HepG2 (cell line): ENCODE results near the gene DGCR8. TPM values are rescaled to one million over a fixed set of nuclear protein-coding genes. Genes with fewer than 3 reads are reported as not detected.

Experiments
- CENPT ChIP-seq: sonication (generic); formaldehyde crosslinking; IDR thresholded peaks from 2 replicates; pipeline ENCODE4 v1.8.0; 2022; ENCODE audit warnings: low read depth, mild to moderate bottlenecking, moderate library complexity, missing genetic modification reagents
- GABPB1 ChIP-seq: IDR thresholded peaks from 2 replicates; pipeline ENCODE4 v1.6.1; 2016; ENCODE audit warnings: mild to moderate bottlenecking, missing genetic modification reagents, moderate library complexity, missing compliant biosample characterization
- HNF4A ChIP-seq: sonication (generic); formaldehyde crosslinking; IDR thresholded peaks from 2 replicates; pipeline ENCODE4 v1.4.0; 2020; ENCODE audit warnings: missing genetic modification reagents
- IKZF4 ChIP-seq: sonication (generic); formaldehyde crosslinking; IDR thresholded peaks from 2 replicates; pipeline ENCODE4 v1.5.1; 2020; ENCODE audit warnings: borderline replicate concordance, mild to moderate bottlenecking, low read depth, missing genetic modification reagents; ENCODE audit errors: not compliant biosample characterization
- KMT2B ChIP-seq: IDR thresholded peaks from 2 replicates; pipeline ENCODE4 v1.6.1; 2016; ENCODE audit warnings: missing genetic modification reagents, missing compliant biosample characterization
- MED13 ChIP-seq: sonication (generic); formaldehyde crosslinking; IDR thresholded peaks from 2 replicates; pipeline ENCODE4 v1.5.0; 2020; ENCODE audit warnings: missing genetic modification reagents
- MIXL1 ChIP-seq: IDR thresholded peaks from 2 replicates; pipeline ENCODE4 v1.6.1; 2016
- MXD3 ChIP-seq: IDR thresholded peaks from 2 replicates; pipeline ENCODE4 v1.6.1; 2016; ENCODE audit warnings: mild to moderate bottlenecking, missing biosample characterization, missing genetic modification reagents
- NFE2 ChIP-seq: sonication (generic); formaldehyde crosslinking; IDR thresholded peaks from 2 replicates; pipeline ENCODE4 v1.4.0; 2020; ENCODE audit warnings: missing genetic modification reagents
- ZNF251 ChIP-seq: sonication (generic); formaldehyde crosslinking; IDR thresholded peaks from 2 replicates; pipeline ENCODE4 v1.9.0; 2021; ENCODE audit warnings: mild to moderate bottlenecking, missing genetic modification reagents
- ZNF276 ChIP-seq: sonication (generic); formaldehyde crosslinking; IDR thresholded peaks from 2 replicates; pipeline ENCODE4 v1.4.0; 2020; ENCODE audit warnings: mild to moderate bottlenecking, low read depth, missing genetic modification reagents
- ZNF343 ChIP-seq: sonication (generic); formaldehyde crosslinking; IDR thresholded peaks from 2 replicates; pipeline ENCODE4 v1.4.0; 2020; ENCODE audit warnings: mild to moderate bottlenecking, missing genetic modification reagents
- ZNF598 ChIP-seq: sonication (generic); formaldehyde crosslinking; IDR thresholded peaks from 2 replicates; pipeline ENCODE4 v1.5.1; 2020; ENCODE audit warnings: mild to moderate bottlenecking, missing genetic modification reagents, borderline replicate concordance
- ZNF660 ChIP-seq: sonication (generic); formaldehyde crosslinking; IDR thresholded peaks from 2 replicates; pipeline ENCODE4 v1.5.1; 2020; ENCODE audit warnings: mild to moderate bottlenecking, low read depth, missing genetic modification reagents, borderline replicate concordance
- polyA plus RNA-seq, 8 experiments: library from polyadenylated mRNA; depleted of rRNA in 3 of 8; stranded (reverse) in 7 of 8; unstranded in 1 of 8; fragments of >200 nt; fragmentation: Illumina TruSeq in 4 of 8; extraction: Trizol in 4 of 8; gene quantifications; 2 replicates each; pipeline versions ENCODE4 v1.2.1 to v1.2.3, GENCODE V29; 2011 to 2016; ENCODE audit warnings: low read depth in 4 of 8, missing spikeins in 1 of 8, mixed read lengths in 1 of 8; ENCODE audit not compliant: insufficient read depth in 1 of 8
- total RNA-seq, 5 experiments: library from RNA; depleted of rRNA; stranded (reverse); fragments of >200 nt; fragmentation: Illumina TruSeq; extraction: Trizol; gene quantifications; 2 replicates each; pipeline ENCODE4 v1.2.3, GENCODE V29; 2016; ENCODE audit warnings: low read depth in 1 of 5
- TF ChIP-seq, protein P1 (sequence below): sonication (generic); formaldehyde crosslinking; IDR thresholded peaks from 2 replicates; pipeline ENCODE4 v1.4.0; 2020; ENCODE audit warnings: mild to moderate bottlenecking, missing genetic modification reagents
- TF ChIP-seq, protein P2 (sequence below): sonication (generic); formaldehyde crosslinking; IDR thresholded peaks from 2 replicates; pipeline ENCODE4 v1.4.0; 2020; ENCODE audit warnings: missing genetic modification reagents
- TF ChIP-seq, protein P3 (sequence below): sonication (generic); formaldehyde crosslinking; conservative IDR thresholded peaks from 2 replicates; pipeline ENCODE4 v1.4.0; 2020; ENCODE audit warnings: missing genetic modification reagents
- TF ChIP-seq, protein P4 (sequence below): sonication (generic); formaldehyde crosslinking; IDR thresholded peaks from 2 replicates; pipeline ENCODE4 v1.5.0; 2020; ENCODE audit warnings: missing genetic modification reagents

The DGCR8 gene
- total and polyA plus RNA-seq, 2 of the 13 experiments (the other 11 are each of a cell fraction or from before 2014, with no cell fraction given), result 10.2 to 23.2 TPM

DNA sequence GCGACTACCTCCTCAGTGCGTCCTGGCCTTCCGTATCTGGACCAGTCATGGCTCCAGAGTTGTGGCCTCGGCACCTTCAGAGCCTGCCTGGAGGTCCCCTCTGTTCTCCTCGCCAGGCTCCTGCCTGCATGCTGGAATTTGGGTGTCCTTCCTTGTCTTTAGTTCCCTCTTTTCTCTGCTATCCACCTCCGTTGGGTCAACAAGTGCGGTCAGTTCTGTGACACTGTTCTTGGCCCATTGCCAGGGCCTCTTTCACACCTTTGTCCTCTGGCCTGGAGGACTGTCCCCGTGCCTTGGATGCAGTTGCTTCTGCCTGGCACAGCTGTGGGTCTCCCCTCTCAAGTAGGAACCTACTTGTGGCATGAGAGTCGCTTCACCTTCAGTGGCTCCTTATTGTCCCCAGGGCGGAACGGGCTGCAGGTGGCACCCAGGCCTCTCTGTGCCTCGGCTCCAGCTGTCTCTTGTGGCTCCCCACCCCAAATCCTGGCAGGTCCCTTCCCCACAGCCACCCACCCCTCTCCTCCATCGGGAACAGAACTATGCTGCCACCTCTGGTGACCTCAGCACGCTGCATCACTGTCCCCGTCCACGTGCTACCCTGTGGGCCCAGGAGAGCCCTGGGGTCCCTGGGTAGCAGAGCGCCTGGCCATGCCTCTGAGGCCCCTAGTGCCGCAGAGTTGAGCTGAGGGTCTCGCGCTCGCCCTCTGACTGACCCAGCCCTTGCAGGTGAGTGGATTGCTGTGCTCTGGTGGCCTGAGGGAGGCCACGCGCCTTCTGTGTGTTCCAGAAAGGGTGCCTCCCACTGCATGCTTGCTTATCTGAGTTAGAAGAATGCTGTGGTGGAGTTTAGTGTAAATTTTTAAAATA is 4.7 kb downstream of the DGCR8 start (continued):
- TF ChIP-seq MXD3 (CRISPR knock-in tag) (no peak), ZNF598 (CRISPR knock-in tag) (no peak), MIXL1 (CRISPR knock-in tag) (no peak), GABPB1 (CRISPR knock-in tag) (no peak; the same call in 1 of the 2 replicates), ZNF251 (CRISPR knock-in tag) (0 out of 2 replicates have a peak, but pooled peaks have one; percentile 1), HNF4A (CRISPR knock-in tag) (no peak), ZNF343 (CRISPR knock-in tag) (no peak), KMT2B (no peak), IKZF4 (CRISPR knock-in tag) (no peak), NFE2 (CRISPR knock-in tag) (no peak), ZNF276 (CRISPR knock-in tag) (no peak), MED13 (CRISPR knock-in tag) (no peak), CENPT (CRISPR knock-in tag) (no peak), ZNF660 (CRISPR knock-in tag) (no peak)
- TF ChIP-seq, protein P1, sequence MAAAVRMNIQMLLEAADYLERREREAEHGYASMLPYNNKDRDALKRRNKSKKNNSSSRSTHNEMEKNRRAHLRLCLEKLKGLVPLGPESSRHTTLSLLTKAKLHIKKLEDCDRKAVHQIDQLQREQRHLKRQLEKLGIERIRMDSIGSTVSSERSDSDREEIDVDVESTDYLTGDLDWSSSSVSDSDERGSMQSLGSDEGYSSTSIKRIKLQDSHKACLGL (CRISPR knock-in tag), result 0 out of 2 replicates have a peak, but pooled peaks have one; percentile 54
- TF ChIP-seq, protein P2, sequence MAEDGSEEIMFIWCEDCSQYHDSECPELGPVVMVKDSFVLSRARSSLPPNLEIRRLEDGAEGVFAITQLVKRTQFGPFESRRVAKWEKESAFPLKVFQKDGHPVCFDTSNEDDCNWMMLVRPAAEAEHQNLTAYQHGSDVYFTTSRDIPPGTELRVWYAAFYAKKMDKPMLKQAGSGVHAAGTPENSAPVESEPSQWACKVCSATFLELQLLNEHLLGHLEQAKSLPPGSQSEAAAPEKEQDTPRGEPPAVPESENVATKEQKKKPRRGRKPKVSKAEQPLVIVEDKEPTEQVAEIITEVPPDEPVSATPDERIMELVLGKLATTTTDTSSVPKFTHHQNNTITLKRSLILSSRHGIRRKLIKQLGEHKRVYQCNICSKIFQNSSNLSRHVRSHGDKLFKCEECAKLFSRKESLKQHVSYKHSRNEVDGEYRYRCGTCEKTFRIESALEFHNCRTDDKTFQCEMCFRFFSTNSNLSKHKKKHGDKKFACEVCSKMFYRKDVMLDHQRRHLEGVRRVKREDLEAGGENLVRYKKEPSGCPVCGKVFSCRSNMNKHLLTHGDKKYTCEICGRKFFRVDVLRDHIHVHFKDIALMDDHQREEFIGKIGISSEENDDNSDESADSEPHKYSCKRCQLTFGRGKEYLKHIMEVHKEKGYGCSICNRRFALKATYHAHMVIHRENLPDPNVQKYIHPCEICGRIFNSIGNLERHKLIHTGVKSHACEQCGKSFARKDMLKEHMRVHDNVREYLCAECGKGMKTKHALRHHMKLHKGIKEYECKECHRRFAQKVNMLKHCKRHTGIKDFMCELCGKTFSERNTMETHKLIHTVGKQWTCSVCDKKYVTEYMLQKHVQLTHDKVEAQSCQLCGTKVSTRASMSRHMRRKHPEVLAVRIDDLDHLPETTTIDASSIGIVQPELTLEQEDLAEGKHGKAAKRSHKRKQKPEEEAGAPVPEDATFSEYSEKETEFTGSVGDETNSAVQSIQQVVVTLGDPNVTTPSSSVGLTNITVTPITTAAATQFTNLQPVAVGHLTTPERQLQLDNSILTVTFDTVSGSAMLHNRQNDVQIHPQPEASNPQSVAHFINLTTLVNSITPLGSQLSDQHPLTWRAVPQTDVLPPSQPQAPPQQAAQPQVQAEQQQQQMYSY (CRISPR knock-in tag), result no peak
- TF ChIP-seq, protein P3, sequence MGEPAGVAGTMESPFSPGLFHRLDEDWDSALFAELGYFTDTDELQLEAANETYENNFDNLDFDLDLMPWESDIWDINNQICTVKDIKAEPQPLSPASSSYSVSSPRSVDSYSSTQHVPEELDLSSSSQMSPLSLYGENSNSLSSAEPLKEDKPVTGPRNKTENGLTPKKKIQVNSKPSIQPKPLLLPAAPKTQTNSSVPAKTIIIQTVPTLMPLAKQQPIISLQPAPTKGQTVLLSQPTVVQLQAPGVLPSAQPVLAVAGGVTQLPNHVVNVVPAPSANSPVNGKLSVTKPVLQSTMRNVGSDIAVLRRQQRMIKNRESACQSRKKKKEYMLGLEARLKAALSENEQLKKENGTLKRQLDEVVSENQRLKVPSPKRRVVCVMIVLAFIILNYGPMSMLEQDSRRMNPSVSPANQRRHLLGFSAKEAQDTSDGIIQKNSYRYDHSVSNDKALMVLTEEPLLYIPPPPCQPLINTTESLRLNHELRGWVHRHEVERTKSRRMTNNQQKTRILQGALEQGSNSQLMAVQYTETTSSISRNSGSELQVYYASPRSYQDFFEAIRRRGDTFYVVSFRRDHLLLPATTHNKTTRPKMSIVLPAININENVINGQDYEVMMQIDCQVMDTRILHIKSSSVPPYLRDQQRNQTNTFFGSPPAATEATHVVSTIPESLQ (CRISPR knock-in tag), result no peak
- TF ChIP-seq, protein P4, sequence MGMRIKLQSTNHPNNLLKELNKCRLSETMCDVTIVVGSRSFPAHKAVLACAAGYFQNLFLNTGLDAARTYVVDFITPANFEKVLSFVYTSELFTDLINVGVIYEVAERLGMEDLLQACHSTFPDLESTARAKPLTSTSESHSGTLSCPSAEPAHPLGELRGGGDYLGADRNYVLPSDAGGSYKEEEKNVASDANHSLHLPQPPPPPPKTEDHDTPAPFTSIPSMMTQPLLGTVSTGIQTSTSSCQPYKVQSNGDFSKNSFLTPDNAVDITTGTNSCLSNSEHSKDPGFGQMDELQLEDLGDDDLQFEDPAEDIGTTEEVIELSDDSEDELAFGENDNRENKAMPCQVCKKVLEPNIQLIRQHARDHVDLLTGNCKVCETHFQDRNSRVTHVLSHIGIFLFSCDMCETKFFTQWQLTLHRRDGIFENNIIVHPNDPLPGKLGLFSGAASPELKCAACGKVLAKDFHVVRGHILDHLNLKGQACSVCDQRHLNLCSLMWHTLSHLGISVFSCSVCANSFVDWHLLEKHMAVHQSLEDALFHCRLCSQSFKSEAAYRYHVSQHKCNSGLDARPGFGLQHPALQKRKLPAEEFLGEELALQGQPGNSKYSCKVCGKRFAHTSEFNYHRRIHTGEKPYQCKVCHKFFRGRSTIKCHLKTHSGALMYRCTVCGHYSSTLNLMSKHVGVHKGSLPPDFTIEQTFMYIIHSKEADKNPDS, result no peak
